Measurements from ENCODE around the gene WDR54. TPM values are rescaled to one million over a fixed set of nuclear protein-coding genes. Genes with fewer than 3 reads are reported as not detected.
"Not testable (repeated sequence)": the region's sequence is repeated elsewhere in the genome, so short reads cannot be mapped to it uniquely, and the experiment has no call there.

The WDR54 gene
- total RNA-seq, 1 donor from 2014 or later: 25.0 TPM

DNA sequence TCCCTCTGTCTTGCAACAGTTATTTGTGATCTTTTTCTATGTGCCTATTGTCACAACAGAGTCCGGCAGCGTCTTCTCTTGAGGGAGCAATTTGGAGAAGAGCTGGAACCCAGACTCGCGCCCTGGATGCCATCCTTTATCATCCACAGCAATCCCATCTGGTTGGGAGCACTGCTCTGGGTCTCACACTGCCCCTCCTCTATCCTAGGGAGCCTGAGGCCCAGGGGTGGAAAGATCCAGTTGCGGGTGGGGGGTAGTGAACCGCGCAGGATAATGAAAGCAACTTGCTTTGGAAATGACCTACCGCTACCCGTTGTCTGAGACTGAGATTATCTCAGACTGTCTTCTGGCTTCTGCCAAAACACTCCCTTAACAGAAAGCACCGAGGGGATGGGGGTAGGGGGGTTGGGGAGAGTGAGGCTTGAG lies 37.4 kb downstream of the WDR54 start:
- no peak for DNase-seq (ENCODE audit: low spot score in 2 of 2, unreplicated experiment in 2 of 2)
- Mint-ChIP-seq H3K9me3 (no peaks in the 10 kb centered on the region), H3K27ac (peak overlapping the region; percentile 99), H3K36me3 (no peaks in the 10 kb centered on the region), H3K4me3 (peak overlapping the region; percentile 94), H3K27me3 (ENCODE audit: low read depth) (no peaks in the 10 kb centered on the region), H3K4me1 (peaks cover 51% of the 10 kb centered on the region)
- TF ChIP-seq, protein P1, sequence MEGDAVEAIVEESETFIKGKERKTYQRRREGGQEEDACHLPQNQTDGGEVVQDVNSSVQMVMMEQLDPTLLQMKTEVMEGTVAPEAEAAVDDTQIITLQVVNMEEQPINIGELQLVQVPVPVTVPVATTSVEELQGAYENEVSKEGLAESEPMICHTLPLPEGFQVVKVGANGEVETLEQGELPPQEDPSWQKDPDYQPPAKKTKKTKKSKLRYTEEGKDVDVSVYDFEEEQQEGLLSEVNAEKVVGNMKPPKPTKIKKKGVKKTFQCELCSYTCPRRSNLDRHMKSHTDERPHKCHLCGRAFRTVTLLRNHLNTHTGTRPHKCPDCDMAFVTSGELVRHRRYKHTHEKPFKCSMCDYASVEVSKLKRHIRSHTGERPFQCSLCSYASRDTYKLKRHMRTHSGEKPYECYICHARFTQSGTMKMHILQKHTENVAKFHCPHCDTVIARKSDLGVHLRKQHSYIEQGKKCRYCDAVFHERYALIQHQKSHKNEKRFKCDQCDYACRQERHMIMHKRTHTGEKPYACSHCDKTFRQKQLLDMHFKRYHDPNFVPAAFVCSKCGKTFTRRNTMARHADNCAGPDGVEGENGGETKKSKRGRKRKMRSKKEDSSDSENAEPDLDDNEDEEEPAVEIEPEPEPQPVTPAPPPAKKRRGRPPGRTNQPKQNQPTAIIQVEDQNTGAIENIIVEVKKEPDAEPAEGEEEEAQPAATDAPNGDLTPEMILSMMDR (IDR thresholded peaks at IDR 0.05; ENCODE audit: unreplicated experiment): no peak

DNA sequence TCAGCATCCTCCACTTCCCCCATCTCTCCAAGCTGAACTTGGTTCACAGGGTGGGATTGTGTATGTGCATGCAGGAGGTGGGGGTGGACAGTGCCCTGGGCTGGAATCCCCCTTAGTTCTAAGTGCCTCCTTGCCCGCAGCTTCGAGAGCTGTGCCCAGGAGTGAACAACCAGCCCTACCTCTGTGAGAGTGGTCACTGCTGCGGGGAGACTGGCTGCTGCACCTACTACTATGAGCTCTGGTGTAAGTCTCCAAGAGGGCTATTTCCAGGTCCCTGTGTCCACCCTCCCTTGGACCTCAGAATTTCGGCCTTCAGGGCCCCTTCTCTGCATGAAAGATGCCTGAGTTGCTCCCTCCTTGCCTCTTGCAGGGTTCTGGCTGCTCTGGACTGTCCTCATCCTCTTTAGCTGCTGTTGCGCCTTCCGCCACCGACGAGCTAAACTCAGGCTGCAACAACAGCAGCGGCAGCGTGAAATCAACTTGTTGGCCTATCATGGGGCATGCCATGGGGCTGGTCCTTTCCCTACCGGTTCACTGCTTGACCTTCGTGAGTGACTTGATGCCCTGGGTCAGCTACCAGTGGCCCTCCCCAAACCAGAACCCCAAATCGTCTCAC lies 38.1 kb downstream of the WDR54 start:
- not testable (repeated sequence) for H3K27me3 Mint-ChIP-seq (ENCODE audit: low read depth); DNase-seq (ENCODE audit: low spot score in 2 of 2, unreplicated experiment in 2 of 2); H3K9me3 Mint-ChIP-seq; H3K36me3 Mint-ChIP-seq
- Mint-ChIP-seq H3K27ac (peak overlapping the region; percentile 99), H3K4me3 (peak overlapping the region; percentile 94), H3K4me1 (peaks cover 50% of the 10 kb centered on the region)

DNA sequence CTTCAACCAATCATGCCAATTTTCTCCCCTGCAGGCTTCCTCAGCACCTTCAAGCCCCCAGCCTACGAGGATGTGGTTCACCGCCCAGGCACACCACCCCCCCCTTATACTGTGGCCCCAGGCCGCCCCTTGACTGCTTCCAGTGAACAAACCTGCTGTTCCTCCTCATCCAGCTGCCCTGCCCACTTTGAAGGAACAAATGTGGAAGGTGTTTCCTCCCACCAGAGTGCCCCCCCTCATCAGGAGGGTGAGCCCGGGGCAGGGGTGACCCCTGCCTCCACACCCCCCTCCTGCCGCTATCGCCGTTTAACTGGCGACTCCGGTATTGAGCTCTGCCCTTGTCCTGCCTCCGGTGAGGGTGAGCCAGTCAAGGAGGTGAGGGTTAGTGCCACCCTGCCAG lies 38.7 kb downstream of the WDR54 start:
- H3K9me3 Mint-ChIP-seq; H3K27me3 Mint-ChIP-seq (ENCODE audit: low read depth); H3K36me3 Mint-ChIP-seq; DNase-seq (ENCODE audit: low spot score in 2 of 2, unreplicated experiment in 2 of 2): not testable (repeated sequence)
- Mint-ChIP-seq H3K27ac (peak overlapping the region; percentile 30), H3K4me3 (peak overlapping the region; percentile 94), H3K4me1 (peaks cover 44% of the 10 kb centered on the region)

DNA sequence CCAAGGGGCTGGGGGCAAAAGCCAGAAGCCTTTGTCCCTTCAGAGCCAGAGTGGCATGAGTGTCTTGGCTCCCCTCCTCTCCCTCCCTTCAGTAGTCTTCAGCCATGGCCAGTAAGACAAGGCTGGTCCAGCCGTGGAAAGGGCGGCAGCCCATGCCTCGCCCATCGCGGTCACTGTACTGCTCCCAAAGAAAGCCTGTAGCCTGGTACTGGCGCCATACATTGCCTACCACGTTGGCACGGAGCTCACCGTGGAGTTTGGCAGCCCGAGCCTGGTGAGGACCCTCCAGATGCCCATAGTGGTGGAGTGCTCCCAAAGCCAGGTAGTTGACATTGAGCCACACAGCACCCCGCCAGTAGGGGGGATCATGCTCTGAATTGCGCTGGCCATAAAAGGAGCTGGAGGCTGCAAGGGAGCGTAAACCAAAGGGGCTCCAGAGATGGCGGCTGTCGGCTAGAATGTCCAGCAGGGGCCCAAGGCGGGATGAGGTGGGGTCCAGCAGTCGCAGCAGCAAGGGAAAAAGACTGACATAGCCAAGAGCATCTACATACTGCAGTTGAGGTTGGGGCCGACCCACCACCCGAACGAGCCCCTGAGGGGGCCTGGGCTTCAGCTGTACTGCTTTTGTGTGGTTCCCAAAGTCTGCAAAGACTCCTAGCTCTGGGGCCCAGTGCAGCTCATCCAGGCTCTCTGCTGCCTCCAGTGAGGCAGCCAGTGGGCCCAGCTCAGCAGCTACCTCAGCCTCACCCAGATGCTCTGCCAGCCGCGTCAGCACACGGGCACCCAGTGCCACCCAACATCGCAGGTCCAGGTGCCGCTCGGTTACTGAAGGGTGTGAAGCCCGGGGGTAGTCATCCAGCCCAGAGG lies 39.9 kb downstream of the WDR54 start:
- no peak overlapping the region for H3K27ac Mint-ChIP-seq
- H3K9me3 Mint-ChIP-seq: no peaks in the 10 kb centered on the region
- no peaks in the 10 kb centered on the region for H3K27me3 Mint-ChIP-seq (ENCODE audit: low read depth)
- DNase-seq (ENCODE audit: low spot score in 2 of 2, unreplicated experiment in 2 of 2): no peak
- TF ChIP-seq, protein P1 (IDR thresholded peaks at IDR 0.05; ENCODE audit: unreplicated experiment): no peak
- peaks cover 39% of the 10 kb centered on the region for H3K4me1 Mint-ChIP-seq
- H3K4me3 Mint-ChIP-seq: no peak overlapping the region
- H3K36me3 Mint-ChIP-seq: no peaks in the 10 kb centered on the region

DNA sequence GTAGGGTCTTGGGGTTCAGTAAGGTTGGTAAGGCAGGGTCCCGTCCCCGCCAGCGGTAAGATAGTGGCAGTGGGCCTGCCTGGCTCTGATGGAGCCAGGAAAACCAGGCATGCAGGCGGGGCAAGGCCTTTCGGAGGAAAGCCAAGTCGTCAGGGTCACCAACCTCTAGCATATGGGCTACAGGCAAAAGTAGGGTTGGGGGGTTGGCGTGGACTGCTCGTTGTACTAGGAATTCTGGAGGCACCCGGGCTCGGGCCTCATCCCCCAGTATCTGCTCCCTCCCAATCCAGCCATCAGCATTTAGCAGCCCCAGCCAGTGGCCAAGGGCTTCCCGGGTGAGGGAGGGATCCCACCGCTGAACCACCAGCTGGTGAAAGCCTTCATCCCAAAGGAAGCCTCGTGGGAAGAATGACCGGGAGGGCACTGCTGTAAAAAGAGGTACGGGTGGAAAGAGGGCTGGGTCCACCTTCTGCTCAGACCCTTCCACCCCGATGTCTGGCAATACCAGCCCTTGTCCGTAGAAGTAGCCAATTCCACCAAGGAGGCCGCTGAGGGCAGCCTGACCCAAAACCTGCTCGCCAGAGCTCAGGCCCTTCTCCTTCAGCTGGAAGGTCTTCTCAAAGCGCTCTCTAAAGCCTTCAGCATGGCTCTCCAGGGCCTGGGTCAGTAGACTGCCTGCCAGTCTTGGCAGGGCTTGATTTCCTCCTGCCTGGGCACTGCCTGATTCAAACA lies 40.7 kb downstream of the WDR54 start:
- TF ChIP-seq, protein P1 (IDR thresholded peaks at IDR 0.05; ENCODE audit: unreplicated experiment): no peak
- Mint-ChIP-seq H3K27ac (no peak overlapping the region), H3K27me3 (ENCODE audit: low read depth) (no peaks in the 10 kb centered on the region), H3K9me3 (no peaks in the 10 kb centered on the region), H3K36me3 (no peaks in the 10 kb centered on the region), H3K4me3 (peak overlapping the region; percentile 46), H3K4me1 (peaks cover 31% of the 10 kb centered on the region)
- no peak for DNase-seq (ENCODE audit: low spot score in 2 of 2, unreplicated experiment in 2 of 2)

DNA sequence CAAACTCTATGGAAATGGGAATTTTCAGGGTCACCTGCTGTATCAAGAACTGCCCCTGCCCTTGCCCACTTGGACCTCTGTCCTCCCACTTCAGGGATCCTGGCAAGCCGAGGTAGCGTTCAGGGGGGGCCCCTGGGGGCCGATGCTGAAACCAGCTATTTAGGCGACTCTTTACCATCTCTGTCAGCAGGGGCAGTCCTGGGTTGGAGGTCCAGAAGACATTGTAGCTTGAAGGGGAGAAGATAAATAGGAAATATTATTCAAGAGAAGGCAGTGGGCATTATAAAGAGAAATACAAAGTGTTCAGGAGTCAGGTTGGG lies 41.2 kb downstream of the WDR54 start:
- H3K9me3 Mint-ChIP-seq: no peaks in the 10 kb centered on the region
- no peaks in the 10 kb centered on the region for H3K36me3 Mint-ChIP-seq
- TF ChIP-seq, protein P1 (IDR thresholded peaks at IDR 0.05; ENCODE audit: unreplicated experiment): no peak
- DNase-seq (ENCODE audit: low spot score in 2 of 2, unreplicated experiment in 2 of 2): no peak
- no peak overlapping the region for H3K27ac Mint-ChIP-seq
- peaks cover 30% of the 10 kb centered on the region for H3K4me1 Mint-ChIP-seq
- no peaks in the 10 kb centered on the region for H3K27me3 Mint-ChIP-seq (ENCODE audit: low read depth)
- peak overlapping the region; percentile 46 for H3K4me3 Mint-ChIP-seq

Measured in mesothelial cell of epicardium (in vitro differentiated cells).